Activated CD8-positive, alpha-beta memory T cell treated with anti-CD3 and anti-CD28 coated beads for 1 hour (primary cell): ENCODE results near the gene ZNF560.

Experiments used
- DNase-seq, 2 donors: peaks; one replicate each; pipeline ENCODE4 v3.0.0-alpha.2; 2020; ENCODE audit warnings: low read depth in 1 of 2; ENCODE audit errors: extremely low read depth in 1 of 2

Gene ZNF560

DNA sequence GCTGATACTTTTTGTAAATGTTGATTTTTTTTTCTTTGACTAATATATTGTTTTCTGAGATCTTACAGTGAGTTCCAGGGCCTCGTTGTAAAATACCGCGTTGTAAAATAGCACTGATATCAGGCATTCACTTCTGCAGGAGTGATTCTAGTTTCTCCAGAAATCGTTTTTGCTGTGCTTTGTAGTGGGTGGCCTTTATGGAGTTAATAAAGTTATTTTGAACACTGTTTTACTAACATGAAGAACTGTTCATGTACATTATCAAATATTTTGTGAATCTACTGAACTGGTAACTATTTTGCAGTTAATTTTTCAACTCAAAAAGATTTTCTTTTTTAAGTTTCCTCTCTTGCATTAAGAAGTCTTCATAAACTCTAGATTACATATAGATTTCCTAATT, 62.1 kb downstream of the ZNF560 start:
- no peak for DNase-seq

- DNase-seq, result peak; percentile 86 to 88
These were observed 62.8 kb downstream of the ZNF560 start, which contains the start of gene ZNF266 for GRCh38 chr19:9435279-9436268. ZNF266 (minus strand) TSS chr19:9435573; CDS start chr19:9420089, 15,484 bp downstream.

GRCh38 chr19:9431475-9431874, 66.9 kb downstream of the ZNF560 start:
- peak in 1 of 2 donors; percentile 33 for DNase-seq

DNA sequence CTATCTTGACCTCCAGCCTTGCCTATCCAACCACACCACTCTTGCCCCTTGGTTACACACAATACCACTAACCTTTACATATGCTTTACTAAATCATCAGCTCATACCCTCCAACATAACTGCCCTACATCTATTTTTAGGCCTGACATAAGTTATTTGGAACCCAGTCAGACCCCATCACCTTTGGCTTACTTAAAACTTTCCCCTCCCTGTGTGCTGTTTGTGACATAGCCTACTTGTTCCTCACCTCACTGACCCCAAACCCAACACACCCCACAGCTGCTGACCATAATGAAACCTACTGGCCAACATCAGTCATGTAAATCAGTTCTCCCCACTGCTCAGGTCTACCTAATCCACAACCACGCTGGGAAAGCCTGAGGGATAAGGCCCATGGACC, 68.0 kb downstream of the ZNF560 start:
- DNase-seq, result no peak

DNA sequence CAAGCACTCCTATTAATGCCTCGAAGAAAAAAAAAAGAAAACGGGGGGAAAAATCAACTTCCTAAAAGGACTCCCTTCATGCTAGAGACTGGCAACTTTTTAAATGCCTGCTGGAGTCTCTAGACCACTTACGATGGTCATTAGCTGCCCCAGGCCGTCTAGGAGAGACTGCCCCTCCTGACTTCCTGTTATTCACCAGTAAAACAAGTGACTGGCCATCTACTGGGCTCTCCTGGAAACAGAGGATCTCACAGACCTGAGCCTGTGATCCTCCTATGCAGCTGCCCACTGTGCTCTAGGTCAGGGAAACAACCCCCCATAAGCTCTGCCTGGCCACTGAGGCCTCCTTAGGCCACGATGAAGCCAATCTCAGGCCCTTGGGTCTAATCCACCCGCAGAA, 70.5 kb downstream of the ZNF560 start:
- DNase-seq, result no peak
